Measurements from ENCODE around the gene KXD1.
A peak's percentile ranks its signal among the peaks of the same experiment; 100 is the strongest.
"Not testable (repeated sequence)": the region's sequence is repeated elsewhere in the genome, so short reads cannot be mapped to it uniquely, and the experiment has no call there.

The KXD1 gene

GRCh38 chr19:18557411-18558201, at the start of gene KXD1:
KXD1 (plus strand) TSS chr19:18557870; CDS start chr19:18562057, 4,187 bp downstream.
- DNase-seq, result peak; percentile 98

- no peak for DNase-seq
Observed at GRCh38 chr19:18508585-18508984, 49.1 kb upstream of the KXD1 start.

GRCh38 chr19:18510216-18510615, 47.5 kb upstream of the KXD1 start:
- no peak for DNase-seq

GRCh38 chr19:18513868-18514267, 43.8 kb upstream of the KXD1 start:
- no peak for DNase-seq

GRCh38 chr19:18514800-18515682, 42.6 kb upstream of the KXD1 start:
- no peak for DNase-seq

- DNase-seq, result no peak
Observed at GRCh38 chr19:18515959-18516358, 41.7 kb upstream of the KXD1 start.

- DNase-seq, result no peak
Observed at GRCh38 chr19:18517606-18518005, 40.1 kb upstream of the KXD1 start.

- DNase-seq, result no peak
Observed at GRCh38 chr19:18518639-18519038, 39.0 kb upstream of the KXD1 start.

GRCh38 chr19:18519962-18520847, 37.5 kb upstream of the KXD1 start:
- peak; percentile 60 for DNase-seq

GRCh38 chr19:18520848-18521691, 36.6 kb upstream of the KXD1 start:
- DNase-seq, result no peak

- DNase-seq, result no peak
Observed at GRCh38 chr19:18521692-18522123, 36.0 kb upstream of the KXD1 start, which contains the start of gene ELL. ELL (minus strand) TSS chr19:18522070; CDS start chr19:18522055, 15 bp downstream.

GRCh38 chr19:18522124-18522861, 35.4 kb upstream of the KXD1 start:
- DNase-seq, result peak; percentile 100

GRCh38 chr19:18522862-18523440, 34.7 kb upstream of the KXD1 start:
- DNase-seq, result not testable (repeated sequence)

GRCh38 chr19:18523841-18524240, 33.8 kb upstream of the KXD1 start:
- no peak for DNase-seq

GRCh38 chr19:18526316-18526715, 31.4 kb upstream of the KXD1 start:
- DNase-seq, result no peak

- peak; percentile 61 for DNase-seq
Observed at GRCh38 chr19:18529782-18530181, 27.9 kb upstream of the KXD1 start.

- no peak for DNase-seq
Observed at GRCh38 chr19:18531485-18531884, 26.2 kb upstream of the KXD1 start.

GRCh38 chr19:18532168-18532890, 25.3 kb upstream of the KXD1 start:
- DNase-seq, result no peak

- no peak for DNase-seq
Observed at GRCh38 chr19:18533058-18533457, 24.6 kb upstream of the KXD1 start.

- no peak for DNase-seq
Observed at GRCh38 chr19:18536475-18536874, 21.2 kb upstream of the KXD1 start.

Measured in NCI-H2171 treated with DMSO at 0.1 percent for 48 hours (cell line).